H7 (cell line): ENCODE data around the gene SP6. TPM values are rescaled to one million over a fixed set of nuclear protein-coding genes. Genes with fewer than 3 reads are reported as not detected.

Experiments used
- DNase-seq: peaks from one replicate; pipeline ENCODE4 v3.0.0; 2012
- H3K27me3 ChIP-seq: 2 replicates; pipeline ENCODE4 v1.6.0; 2011; ENCODE audit warnings: mild to moderate bottlenecking, low read length; ENCODE audit not compliant: control insufficient read depth, insufficient read depth
- H3K36me3 ChIP-seq: replicated peaks from 2 replicates; pipeline ENCODE4 v1.5.1; 2011; ENCODE audit warnings: low read length; ENCODE audit not compliant: control insufficient read depth, insufficient read depth
- H3K4me3 ChIP-seq: 2 replicates; pipeline ENCODE4 v1.5.1; 2011; ENCODE audit warnings: low read depth, mild to moderate bottlenecking, control low read depth, low read length, moderate library complexity; ENCODE audit not compliant: insufficient read depth
- total RNA-seq: library from RNA; depleted of rRNA; stranded (reverse); fragments of >200 nt; shearing (Covaris generic); gene quantifications from 2 replicates; pipeline ENCODE4 v1.2.3, GENCODE V29; 2014

SP6 gene
- total RNA-seq, 1 experiment from 2014 or later: 0.10 TPM

DNA sequence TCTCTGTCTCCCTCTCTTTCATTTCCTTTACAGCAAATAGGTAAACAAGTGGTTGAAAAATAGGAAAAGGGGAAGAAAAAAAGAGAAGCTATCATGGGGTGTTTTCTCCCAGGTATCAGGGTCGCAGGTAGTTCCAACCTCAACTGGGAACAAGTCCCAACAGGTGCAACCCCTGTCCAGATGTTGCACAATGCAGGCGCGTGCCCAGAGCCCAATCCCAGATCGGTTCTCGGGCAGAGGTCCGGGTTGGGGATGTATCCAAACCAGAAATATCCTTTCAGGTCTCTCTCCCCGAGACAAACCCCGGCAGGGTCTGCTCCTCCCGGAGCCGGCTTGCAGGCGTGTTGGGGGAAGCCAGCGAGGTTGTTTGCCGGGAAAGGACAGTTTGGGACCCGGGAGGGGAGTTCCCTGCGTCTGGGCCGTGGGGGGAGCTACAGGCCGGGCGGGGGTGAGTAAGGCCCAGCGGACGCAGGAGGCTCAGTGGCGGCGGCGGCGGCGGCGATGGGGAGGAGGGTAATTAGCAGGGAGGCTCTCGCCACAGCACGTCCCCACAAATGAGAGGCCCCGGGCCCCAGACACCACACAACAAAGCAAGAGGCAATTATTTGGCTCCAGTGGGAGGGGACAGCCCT lies 21.2 kb upstream of the SP6 start:
- Histone ChIP-seq H3K4me3 (peak overlapping the region; percentile 51), H3K36me3 (no peaks in the 10 kb centered on the region), H3K27me3 (peaks cover 53% of the 10 kb centered on the region)
- peak; percentile 87 for DNase-seq

DNA sequence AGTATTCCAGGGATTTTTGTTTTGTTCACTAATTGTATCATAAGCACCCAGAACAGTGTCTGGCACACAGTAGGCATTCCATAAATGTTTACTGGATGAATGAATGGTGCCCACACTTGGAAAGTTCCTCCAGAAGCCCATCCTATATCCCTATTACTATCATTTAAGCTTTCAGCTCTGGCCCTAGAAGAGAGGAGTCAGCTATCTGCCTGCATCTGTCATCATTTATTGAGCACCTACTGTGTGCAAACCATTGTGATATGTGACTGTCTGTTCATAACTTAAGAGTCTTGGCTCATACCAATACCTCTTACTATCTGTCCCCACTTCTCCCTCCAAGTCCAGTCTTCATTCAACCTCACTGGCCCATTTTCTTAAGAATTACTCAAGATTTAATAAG lies 20.1 kb upstream of the SP6 start:
- H3K36me3 ChIP-seq: no peaks in the 10 kb centered on the region
- no peak overlapping the region for H3K4me3 ChIP-seq
- peaks cover 56% of the 10 kb centered on the region for H3K27me3 ChIP-seq
- no peak for DNase-seq

DNA sequence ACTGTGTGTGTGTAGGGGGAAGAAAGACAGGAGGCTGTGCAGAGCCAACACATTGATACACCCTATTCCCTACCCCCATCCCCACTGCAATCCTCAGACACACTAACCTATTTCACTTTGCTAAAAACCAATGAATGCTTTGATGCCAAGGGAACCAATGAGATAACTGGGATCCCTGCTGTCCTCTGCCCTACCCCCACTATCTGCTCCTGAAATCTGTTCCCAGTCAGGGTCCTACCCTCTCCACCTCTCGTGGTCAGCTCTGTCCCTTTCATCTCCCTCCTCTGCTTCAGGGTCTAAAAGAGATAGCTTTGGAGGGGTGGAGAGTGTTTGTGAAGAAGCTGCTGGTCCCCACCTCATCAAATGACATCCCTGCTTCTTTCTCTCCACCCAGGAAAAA lies 19.1 kb upstream of the SP6 start:
- peak; percentile 70 for DNase-seq
- Histone ChIP-seq H3K4me3 (no peak overlapping the region), H3K27me3 (peaks cover 57% of the 10 kb centered on the region)

DNA sequence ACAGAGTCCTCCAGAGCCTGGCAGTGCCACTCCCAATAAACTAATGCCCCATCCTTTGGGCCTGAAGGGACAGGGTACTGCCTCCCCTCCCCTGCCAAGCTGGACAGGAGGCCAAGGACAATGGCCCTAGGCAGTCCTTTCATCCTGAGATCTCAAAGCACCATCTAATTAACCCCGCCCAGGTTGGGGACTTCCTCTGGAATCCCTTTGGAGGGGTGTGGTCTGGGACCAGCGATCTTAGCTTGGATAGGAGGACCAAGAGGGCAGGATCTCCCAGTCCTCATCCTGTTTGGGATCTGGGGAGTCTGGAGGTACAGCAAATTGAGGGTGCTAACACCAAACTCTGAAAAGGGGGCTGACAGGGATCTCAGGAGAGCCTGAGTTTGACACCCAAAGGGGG lies 18.2 kb upstream of the SP6 start:
- no peaks in the 10 kb centered on the region for H3K36me3 ChIP-seq
- no peak overlapping the region for H3K4me3 ChIP-seq
- peak; percentile 54 for DNase-seq
- H3K27me3 ChIP-seq: peaks cover 55% of the 10 kb centered on the region

More for the DNA sequence above, 19.1 kb upstream of the SP6 start:
- no peaks in the 10 kb centered on the region for H3K36me3 ChIP-seq

DNA sequence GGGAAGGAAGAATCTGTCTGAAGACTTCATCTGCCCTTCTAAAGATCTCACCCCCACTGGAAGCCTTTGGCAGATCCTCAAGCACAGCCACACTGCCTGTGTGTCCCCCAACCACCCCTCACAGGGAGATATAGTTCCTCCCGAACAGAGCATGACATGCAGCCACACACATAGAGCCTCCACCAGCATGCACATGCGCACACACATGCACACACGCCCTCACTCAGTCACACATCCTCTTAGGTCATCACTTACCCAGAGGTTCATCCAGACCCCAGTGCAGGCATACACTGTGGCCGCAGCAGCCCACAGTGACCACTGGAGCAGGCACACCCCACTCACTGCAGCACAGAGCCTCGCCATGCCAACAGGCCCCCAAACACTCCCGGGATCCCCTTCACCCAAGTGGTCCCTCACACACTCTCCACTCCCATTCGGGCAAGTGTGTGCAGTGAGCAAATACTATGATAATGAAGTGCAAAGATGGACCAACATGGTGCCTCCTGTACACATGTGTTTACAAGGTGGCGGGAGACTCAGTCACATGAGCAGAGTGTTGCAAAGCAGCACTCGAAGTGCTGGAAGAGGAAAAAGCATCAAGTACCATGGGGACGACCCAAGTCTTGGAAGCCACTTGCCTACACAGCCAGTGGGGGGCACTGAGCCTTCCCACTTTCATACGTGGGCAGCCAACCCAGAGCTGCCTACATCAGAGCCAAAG lies 17.0 kb upstream of the SP6 start:
- peaks cover 53% of the 10 kb centered on the region for H3K27me3 ChIP-seq
- no peak overlapping the region for H3K4me3 ChIP-seq
- H3K36me3 ChIP-seq: no peaks in the 10 kb centered on the region
- no peak for DNase-seq

DNA sequence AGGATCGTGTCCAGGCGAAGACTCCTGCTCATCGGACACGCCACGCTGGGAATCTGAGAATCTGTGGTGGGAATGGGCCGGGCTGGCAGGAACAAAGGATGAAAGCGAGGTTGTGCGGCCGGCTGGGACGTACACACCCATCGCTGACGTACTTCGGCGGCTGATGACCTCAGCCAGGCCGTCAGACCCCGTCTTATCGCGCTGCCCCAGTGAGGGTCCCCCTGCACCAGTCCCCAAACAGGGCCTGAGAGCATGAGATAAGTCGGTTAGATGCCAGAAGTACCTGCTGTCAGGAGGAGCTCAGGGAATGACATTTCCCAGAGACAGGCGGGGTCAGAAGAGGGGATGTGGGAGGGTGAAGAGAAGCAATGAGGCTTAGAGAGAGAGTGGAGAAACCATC lies 16.0 kb upstream of the SP6 start:
- Histone ChIP-seq H3K4me3 (no peak overlapping the region), H3K27me3 (peaks cover 46% of the 10 kb centered on the region), H3K36me3 (no peaks in the 10 kb centered on the region)
- no peak for DNase-seq

DNA sequence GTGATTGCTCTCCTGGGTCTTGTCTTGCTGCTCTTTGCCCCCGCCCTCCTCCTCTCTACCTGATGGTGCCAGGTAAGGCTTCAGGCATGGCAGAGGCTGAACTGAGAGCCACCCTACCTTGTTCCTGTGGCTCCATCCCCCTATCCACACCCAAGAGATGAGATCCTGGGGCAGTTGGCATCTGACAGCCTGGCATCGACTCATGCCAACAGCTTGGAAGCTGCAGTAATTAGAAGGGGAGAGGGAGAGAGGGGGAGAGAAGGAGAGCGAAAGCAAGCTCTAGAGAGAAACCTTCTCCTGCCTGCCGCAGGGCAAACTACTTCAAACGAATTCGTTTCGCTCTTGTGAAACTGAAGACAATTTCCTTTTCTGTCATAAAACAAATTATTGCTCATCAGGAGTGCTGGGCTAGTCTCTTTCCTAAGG lies 13.8 kb upstream of the SP6 start:
- DNase-seq: no peak
- peaks cover 29% of the 10 kb centered on the region for H3K27me3 ChIP-seq
- H3K36me3 ChIP-seq: no peaks in the 10 kb centered on the region
- no peak overlapping the region for H3K4me3 ChIP-seq

DNA sequence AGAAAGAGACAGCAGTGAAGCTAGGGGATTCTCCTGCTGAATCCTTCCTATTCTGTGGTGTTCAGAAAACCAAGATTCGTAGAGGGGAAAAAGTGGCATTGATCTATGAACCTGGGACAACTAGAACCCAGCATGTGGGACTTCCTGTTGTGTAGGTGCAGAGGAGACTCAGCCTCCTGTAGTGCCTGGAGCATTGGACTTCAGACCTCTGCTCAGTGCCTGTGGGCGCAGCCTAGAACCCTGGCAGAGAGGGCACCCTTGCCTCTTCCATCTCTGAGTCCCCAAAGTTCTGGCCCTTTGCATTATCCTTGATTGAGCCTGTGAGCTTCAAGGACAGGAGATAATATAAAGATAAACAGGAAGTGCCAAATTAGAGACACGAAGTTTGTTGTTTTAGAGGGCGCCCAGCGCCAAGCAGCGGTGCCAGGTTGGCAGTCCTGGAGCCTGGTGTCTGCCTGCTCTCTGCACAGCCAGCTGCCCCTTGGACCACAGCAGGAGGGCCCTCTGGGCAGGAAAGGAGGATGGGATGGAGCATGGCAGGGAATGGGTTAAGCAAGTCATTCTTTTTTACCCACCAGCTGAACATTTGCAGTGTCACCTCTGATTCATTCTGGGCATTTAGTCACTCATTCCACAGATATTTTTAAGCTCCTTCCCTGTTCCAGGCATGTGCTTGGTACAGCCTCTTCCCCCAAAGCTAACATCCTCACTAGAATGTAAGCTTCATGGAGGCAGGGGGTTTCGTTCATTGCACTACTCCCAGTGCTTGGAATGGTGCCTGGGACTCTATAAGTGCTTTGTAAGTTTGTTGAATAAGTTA lies 11.9 kb upstream of the SP6 start:
- Histone ChIP-seq H3K27me3 (peaks cover 21% of the 10 kb centered on the region), H3K4me3 (no peak overlapping the region), H3K36me3 (no peaks in the 10 kb centered on the region)
- no peak for DNase-seq

DNA sequence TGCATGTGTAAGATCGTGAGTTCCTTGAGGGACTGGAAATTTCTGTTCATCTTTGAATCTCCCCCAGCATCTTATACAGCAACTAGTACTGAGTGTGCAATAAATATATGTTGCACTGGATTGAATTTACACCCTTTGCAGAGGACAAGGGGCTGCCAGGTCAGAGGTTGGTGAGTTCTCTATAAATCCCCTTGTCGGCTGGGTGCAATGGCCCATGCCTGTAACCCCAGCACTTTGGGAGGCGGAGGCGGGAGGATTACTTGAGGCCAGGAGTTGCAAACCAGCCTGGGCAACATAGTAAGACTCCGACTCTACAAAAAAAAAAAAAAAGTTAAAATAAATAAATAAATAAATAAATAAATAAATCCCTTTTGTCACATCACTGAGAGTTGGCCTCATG lies 9.4 kb upstream of the SP6 start:
- Histone ChIP-seq H3K27me3 (peaks cover 32% of the 10 kb centered on the region), H3K36me3 (no peaks in the 10 kb centered on the region), H3K4me3 (no peak overlapping the region)
- no peak for DNase-seq

DNA sequence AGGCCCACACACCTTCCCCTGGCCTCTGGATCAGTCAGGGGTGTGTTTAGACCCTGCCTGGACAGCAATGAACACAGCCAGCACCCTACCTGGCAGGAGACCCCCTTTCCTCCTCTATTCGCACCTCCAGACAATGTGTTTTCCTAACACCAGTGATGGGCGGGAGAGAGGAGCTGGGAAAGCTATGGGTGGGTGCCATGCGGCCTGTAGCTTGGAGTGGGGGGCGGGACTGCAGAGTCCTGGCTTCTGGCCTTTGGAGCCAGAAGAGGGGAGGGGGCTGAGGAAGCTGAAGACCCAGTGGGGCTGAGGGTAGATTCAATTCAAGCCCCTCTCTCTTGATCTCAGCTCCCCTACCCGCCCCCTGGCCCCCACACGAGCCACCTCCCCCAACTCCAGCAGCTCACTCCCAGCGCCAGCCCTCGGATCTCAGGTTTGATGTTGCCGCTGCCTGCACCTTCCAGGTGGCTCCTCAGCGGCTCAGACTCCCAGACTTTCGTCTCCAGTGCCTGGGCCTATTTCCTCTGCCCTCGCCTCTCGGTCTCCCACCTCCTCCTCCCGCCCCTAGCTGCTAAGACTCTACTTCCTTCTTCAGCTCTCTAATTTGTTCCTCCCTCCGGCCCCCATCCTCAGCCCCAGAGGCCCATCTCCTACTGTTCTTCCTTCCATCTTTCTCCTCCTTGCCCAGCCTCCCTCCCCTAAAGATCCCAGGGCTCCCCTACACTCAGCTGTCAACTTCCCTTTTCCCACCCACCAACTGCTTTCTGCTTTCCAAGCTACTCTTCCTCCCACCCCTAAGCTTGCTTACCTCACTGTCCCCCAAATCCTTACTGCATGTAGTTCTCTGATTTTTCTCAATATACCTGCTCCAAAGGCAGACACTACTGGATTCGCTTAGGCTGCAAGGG lies 6.8 kb upstream of the SP6 start:
- DNase-seq: peak; percentile 66
- Histone ChIP-seq H3K4me3 (no peak overlapping the region), H3K27me3 (peaks cover 51% of the 10 kb centered on the region), H3K36me3 (no peaks in the 10 kb centered on the region)

DNA sequence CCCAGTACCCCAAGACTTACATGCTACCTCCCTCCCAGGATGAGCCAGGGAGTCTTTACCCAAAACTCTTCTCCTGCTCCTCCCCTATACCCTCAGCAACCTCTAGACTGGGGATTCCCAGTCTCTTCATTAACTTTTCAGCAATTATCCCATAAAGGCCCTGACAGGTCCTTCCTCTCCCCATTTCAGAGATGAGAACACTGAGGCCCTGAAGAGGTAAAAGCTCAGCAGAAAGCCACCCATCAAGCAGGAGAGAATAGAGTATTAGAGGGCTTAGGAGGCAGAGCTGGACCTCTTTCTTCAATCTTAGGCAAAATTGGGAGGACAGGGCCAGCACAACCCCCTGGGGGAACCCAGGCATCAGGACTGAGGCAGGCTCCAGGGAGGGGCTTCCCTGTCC lies 5.9 kb upstream of the SP6 start:
- Histone ChIP-seq H3K36me3 (no peaks in the 10 kb centered on the region), H3K4me3 (no peak overlapping the region), H3K27me3 (peaks cover 61% of the 10 kb centered on the region)
- no peak for DNase-seq

DNA sequence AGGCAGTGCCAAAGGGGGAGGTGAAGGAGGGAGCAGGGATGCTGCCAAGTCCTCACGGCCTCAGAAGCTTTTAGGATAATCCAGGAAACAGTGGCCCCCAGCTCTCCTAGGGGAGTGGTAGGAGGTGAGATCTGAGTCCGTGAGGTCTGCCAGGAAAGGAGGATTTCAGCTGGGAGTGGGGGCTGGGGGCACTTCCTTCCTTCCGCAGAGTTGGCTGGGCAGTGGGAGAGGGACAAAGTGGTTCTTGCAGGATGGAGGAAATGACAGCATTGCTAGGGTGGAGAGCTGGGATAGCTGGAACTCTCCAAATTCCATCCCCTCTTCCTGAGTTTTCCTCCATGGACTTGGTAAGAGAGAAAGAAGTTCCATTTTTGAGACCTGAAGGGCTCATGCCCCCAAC lies 4.8 kb upstream of the SP6 start:
- H3K36me3 ChIP-seq: no peaks in the 10 kb centered on the region
- no peak overlapping the region for H3K4me3 ChIP-seq
- peaks cover 69% of the 10 kb centered on the region for H3K27me3 ChIP-seq
- DNase-seq: no peak

DNA sequence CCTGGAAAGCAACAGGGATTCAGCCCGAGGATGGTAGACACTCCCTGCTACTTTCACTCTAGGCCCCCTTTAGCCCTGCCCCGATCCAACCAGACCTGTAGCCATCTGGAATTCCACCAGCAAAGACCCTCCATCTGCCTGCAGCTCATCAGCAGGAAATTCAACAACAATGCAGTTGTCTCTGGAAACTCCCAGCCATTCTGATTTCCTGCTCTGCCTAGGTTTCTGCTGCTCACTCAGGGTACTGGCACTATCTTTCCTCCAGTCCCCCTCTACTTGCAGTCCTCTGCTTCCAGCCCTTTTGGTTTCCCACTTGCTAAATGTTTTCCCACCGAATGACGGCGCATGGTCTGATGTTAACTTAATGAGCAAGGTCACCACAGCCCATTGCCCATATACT lies 2.7 kb upstream of the SP6 start:
- peaks cover 80% of the 10 kb centered on the region for H3K27me3 ChIP-seq
- H3K36me3 ChIP-seq: no peaks in the 10 kb centered on the region
- DNase-seq: no peak
- H3K4me3 ChIP-seq: no peak overlapping the region
